Measurements from ENCODE around the gene SHISA9.
"Not testable (repeated sequence)": the region's sequence is repeated elsewhere in the genome, so short reads cannot be mapped to it uniquely, and the experiment has no call there.

Gene SHISA9

DNA sequence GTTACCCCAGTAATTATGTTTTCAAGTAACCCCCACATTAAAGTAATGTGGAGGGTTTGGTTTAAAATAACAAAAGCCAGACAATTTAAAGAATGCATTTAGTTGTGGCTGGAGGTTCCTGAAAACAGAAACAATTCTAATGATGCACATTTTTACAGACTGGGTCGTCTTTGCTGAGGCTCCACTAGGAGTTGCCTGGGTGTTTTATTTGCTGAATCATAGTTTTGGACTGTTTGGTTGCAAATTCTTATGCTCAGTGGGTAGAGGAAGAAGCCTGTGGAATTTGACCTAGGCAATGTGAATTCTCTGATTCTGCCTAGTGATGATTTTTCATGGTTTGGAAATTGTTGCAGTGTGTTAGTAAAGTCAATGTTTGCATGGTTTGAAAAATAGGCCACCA, 16.3 kb downstream of the SHISA9 start:
- DNase-seq (ENCODE audit: low read depth) = no peak
- TF ChIP-seq, protein P1, sequence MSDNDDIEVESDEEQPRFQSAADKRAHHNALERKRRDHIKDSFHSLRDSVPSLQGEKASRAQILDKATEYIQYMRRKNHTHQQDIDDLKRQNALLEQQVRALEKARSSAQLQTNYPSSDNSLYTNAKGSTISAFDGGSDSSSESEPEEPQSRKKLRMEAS (IDR thresholded peaks at IDR 0.05; ENCODE audit: low read depth, low read length) = no peak
- TF ChIP-seq MYC (IDR thresholded peaks at IDR 0.05; ENCODE audit: low read depth, low read length) (no peak), CTCF (IDR thresholded peaks at IDR 0.05; ENCODE audit: low read depth, low read length) (no peak), POLR2A (IDR thresholded peaks at IDR 0.05; ENCODE audit: extremely low read depth, insufficient read length) (no peak)
- no peak overlapping the region for H3K4me3 ChIP-seq (ENCODE audit: low read depth, low read length)

- DNase-seq (ENCODE audit: low read depth) = peak; percentile 4
- no peak overlapping the region for H3K4me3 ChIP-seq (ENCODE audit: low read depth, low read length)
- TF ChIP-seq POLR2A (IDR thresholded peaks at IDR 0.05; ENCODE audit: extremely low read depth, insufficient read length) (no peak), CTCF (IDR thresholded peaks at IDR 0.05; ENCODE audit: low read depth, low read length) (no peak), MYC (IDR thresholded peaks at IDR 0.05; ENCODE audit: low read depth, low read length) (no peak)
Measured at GRCh38 chr16:12920739-12921138, 19.3 kb downstream of the SHISA9 start.

GRCh38 chr16:12923640-12924039, 22.2 kb downstream of the SHISA9 start:
- not testable (repeated sequence) for DNase-seq (ENCODE audit: low read depth); H3K4me3 ChIP-seq (ENCODE audit: low read depth, low read length)

DNA sequence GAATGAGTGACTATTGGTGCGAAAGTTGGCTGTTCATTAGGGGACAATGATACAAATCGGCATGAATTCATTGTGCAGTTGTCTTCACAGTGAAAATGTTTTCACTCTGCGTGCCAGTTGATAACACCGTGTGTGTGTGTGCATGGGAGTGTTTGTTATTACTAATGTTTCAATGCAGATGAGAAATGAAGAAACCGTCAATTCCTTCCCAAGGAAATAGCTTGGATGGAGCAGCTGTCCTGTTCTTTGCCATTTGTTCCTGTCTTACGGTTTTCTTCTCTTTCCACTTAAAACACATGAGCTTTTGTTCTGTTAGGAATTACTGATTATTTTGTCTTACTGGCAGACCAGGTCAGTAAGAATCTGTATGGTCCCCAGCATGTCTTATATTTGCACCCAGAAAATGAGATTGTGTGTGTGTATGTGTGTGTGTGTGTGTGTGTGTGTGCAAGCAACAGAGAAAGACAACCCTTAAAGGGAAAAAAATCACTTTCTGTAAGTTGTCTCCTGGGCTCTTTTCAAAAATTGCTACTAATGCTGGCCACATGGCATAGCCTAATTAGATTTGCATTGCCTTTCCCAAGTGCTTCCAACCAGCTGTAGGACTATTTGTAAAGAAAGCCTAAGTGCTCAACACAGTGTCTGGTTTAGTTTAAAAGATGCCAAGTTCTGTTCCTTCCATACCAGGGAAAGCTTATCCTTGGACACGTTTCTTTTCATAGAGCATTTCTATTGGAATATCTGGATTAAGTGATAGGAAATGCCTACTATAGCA, 23.8 kb downstream of the SHISA9 start:
- TF ChIP-seq, protein P1 (IDR thresholded peaks at IDR 0.05; ENCODE audit: low read depth, low read length) = no peak
- TF ChIP-seq MYC (IDR thresholded peaks at IDR 0.05; ENCODE audit: low read depth, low read length) = no peak
- no peak overlapping the region for H3K4me3 ChIP-seq (ENCODE audit: low read depth, low read length)
- DNase-seq (ENCODE audit: low read depth) = no peak

- TF ChIP-seq CTCF (IDR thresholded peaks at IDR 0.05; ENCODE audit: low read depth, low read length) (no peak), MYC (IDR thresholded peaks at IDR 0.05; ENCODE audit: low read depth, low read length) (no peak), POLR2A (IDR thresholded peaks at IDR 0.05; ENCODE audit: extremely low read depth, insufficient read length) (no peak)
- TF ChIP-seq, protein P1 (IDR thresholded peaks at IDR 0.05; ENCODE audit: low read depth, low read length) = no peak
- no peak for DNase-seq (ENCODE audit: low read depth)
- H3K4me3 ChIP-seq (ENCODE audit: low read depth, low read length) = no peak overlapping the region
Measured at GRCh38 chr16:12927591-12927990, 26.2 kb downstream of the SHISA9 start.

DNA sequence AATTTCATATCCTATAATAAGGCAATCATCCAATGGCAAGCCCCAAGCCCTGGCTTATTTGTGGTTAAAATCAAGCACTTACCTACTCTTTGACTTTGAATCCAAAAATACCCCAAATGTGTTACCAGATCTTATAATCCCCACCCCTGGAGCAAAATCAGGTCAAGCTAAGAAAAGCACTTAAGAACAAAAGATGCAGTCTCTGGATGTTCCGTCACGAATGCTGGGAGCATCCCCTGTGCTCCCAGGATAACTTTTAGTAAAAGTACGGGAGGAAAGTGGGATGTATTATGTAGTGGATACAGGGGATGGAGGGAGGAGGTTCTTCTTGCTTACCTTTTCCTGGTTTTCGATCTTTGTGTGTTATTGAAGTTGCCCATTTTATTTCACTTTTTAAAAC, 29.5 kb downstream of the SHISA9 start:
- no peak overlapping the region for H3K4me3 ChIP-seq (ENCODE audit: low read depth, low read length)
- no peak for TF ChIP-seq MYC (IDR thresholded peaks at IDR 0.05; ENCODE audit: low read depth, low read length)
- TF ChIP-seq CTCF (IDR thresholded peaks at IDR 0.05; ENCODE audit: low read depth, low read length) = no peak
- TF ChIP-seq, protein P1 (IDR thresholded peaks at IDR 0.05; ENCODE audit: low read depth, low read length) = no peak
- TF ChIP-seq POLR2A (IDR thresholded peaks at IDR 0.05; ENCODE audit: extremely low read depth, insufficient read length) = no peak
- DNase-seq (ENCODE audit: low read depth) = no peak

- no peak overlapping the region for H3K4me3 ChIP-seq (ENCODE audit: low read depth, low read length)
- DNase-seq (ENCODE audit: low read depth) = no peak
- no peak for TF ChIP-seq POLR2A (IDR thresholded peaks at IDR 0.05; ENCODE audit: extremely low read depth, insufficient read length)
- TF ChIP-seq, protein P1 (IDR thresholded peaks at IDR 0.05; ENCODE audit: low read depth, low read length) = no peak
Measured at GRCh38 chr16:12936391-12936790, 35.0 kb downstream of the SHISA9 start.

Measured in NB4 (cell line).